Ishikawa (cell line): ENCODE measurements around the gene TICAM2.

Experiments
- CEBPB ChIP-seq: IDR thresholded peaks from 2 replicates; pipeline ENCODE4 v1.6.1; 2012
- CREB1 ChIP-seq: IDR thresholded peaks from 2 replicates; pipeline ENCODE4 v1.6.1; 2012; ENCODE audit warnings: low read depth
- EGR1 ChIP-seq: IDR thresholded peaks from 2 replicates; pipeline ENCODE4 v1.6.1; 2012
- EP300 ChIP-seq: IDR thresholded peaks from 2 replicates; pipeline ENCODE4 v1.6.1; 2012; ENCODE audit warnings: borderline replicate concordance
- FOXM1 ChIP-seq: IDR thresholded peaks from 2 replicates; pipeline ENCODE4 v1.6.1; 2012; ENCODE audit warnings: low read depth, borderline replicate concordance
- NFIC ChIP-seq: IDR thresholded peaks from 2 replicates; pipeline ENCODE4 v1.6.1; 2012
- RAD21 ChIP-seq: IDR thresholded peaks from 2 replicates; pipeline ENCODE4 v1.6.1; 2012; ENCODE audit warnings: low read depth
- TAF1 ChIP-seq: IDR thresholded peaks from 2 replicates; pipeline ENCODE4 v1.6.1; 2012; ENCODE audit warnings: low read depth, mild to moderate bottlenecking
- TEAD4 ChIP-seq: IDR thresholded peaks from 2 replicates; pipeline ENCODE4 v1.6.1; 2012
- YY1 ChIP-seq: IDR thresholded peaks from 2 replicates; pipeline ENCODE4 v1.6.1; 2012; ENCODE audit warnings: low read depth
- TF ChIP-seq, protein P1 (sequence below): IDR thresholded peaks from 2 replicates; pipeline ENCODE4 v1.6.1; 2012; ENCODE audit warnings: low read depth, mild to moderate bottlenecking
- TF ChIP-seq, protein P2 (sequence below): IDR thresholded peaks from 2 replicates; pipeline ENCODE4 v1.6.1; 2012
- TF ChIP-seq, protein P3 (sequence below): IDR thresholded peaks from 2 replicates; pipeline ENCODE4 v1.6.1; 2012

DNA sequence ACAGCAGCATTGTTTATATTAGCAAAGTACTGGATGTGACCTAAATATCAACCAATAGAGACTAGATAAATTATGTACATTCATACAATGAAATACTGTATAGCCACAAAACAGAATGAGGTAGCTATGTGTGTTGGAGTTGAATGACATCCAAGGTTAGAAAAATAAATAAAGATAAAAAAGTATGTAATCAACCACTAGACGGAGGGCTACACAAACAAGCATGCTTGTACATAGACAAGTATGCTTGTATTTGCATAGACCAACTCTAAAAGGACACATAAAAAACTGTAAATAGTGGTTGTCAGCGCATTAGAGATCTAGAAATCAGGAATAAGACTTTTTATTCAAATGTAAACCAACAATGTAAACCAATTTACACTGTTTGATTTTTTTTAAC lies 60.7 kb downstream of the TICAM2 start:
- TF ChIP-seq, protein P1, sequence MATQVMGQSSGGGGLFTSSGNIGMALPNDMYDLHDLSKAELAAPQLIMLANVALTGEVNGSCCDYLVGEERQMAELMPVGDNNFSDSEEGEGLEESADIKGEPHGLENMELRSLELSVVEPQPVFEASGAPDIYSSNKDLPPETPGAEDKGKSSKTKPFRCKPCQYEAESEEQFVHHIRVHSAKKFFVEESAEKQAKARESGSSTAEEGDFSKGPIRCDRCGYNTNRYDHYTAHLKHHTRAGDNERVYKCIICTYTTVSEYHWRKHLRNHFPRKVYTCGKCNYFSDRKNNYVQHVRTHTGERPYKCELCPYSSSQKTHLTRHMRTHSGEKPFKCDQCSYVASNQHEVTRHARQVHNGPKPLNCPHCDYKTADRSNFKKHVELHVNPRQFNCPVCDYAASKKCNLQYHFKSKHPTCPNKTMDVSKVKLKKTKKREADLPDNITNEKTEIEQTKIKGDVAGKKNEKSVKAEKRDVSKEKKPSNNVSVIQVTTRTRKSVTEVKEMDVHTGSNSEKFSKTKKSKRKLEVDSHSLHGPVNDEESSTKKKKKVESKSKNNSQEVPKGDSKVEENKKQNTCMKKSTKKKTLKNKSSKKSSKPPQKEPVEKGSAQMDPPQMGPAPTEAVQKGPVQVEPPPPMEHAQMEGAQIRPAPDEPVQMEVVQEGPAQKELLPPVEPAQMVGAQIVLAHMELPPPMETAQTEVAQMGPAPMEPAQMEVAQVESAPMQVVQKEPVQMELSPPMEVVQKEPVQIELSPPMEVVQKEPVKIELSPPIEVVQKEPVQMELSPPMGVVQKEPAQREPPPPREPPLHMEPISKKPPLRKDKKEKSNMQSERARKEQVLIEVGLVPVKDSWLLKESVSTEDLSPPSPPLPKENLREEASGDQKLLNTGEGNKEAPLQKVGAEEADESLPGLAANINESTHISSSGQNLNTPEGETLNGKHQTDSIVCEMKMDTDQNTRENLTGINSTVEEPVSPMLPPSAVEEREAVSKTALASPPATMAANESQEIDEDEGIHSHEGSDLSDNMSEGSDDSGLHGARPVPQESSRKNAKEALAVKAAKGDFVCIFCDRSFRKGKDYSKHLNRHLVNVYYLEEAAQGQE = no peak
- TF ChIP-seq CEBPB (no peak), EP300 (no peak), FOXM1 (no peak), EGR1 (no peak), RAD21 (no peak), NFIC (no peak), TEAD4 (no peak), CREB1 (no peak), TAF1 (no peak), YY1 (no peak)
- TF ChIP-seq, protein P2, sequence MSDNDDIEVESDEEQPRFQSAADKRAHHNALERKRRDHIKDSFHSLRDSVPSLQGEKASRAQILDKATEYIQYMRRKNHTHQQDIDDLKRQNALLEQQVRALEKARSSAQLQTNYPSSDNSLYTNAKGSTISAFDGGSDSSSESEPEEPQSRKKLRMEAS = no peak
- TF ChIP-seq, protein P3, sequence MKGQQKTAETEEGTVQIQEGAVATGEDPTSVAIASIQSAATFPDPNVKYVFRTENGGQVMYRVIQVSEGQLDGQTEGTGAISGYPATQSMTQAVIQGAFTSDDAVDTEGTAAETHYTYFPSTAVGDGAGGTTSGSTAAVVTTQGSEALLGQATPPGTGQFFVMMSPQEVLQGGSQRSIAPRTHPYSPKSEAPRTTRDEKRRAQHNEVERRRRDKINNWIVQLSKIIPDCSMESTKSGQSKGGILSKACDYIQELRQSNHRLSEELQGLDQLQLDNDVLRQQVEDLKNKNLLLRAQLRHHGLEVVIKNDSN = no peak
